GM12892 (cell line): ENCODE data around the gene AKAP1.

Experiments
- POLR2A ChIP-seq: IDR thresholded peaks from 2 replicates; pipeline ENCODE4 v1.6.1; 2011; ENCODE audit warnings: low read depth, low read length, control low read depth
- POLR2AphosphoS5 ChIP-seq: IDR thresholded peaks from 2 replicates; pipeline ENCODE4 v1.6.1; 2011; ENCODE audit warnings: low read depth, low read length, control low read depth
- TAF1 ChIP-seq: IDR thresholded peaks from 2 replicates; pipeline ENCODE4 v1.6.1; 2011; ENCODE audit warnings: low read depth, mild to moderate bottlenecking, control low read depth, low read length, borderline replicate concordance

DNA sequence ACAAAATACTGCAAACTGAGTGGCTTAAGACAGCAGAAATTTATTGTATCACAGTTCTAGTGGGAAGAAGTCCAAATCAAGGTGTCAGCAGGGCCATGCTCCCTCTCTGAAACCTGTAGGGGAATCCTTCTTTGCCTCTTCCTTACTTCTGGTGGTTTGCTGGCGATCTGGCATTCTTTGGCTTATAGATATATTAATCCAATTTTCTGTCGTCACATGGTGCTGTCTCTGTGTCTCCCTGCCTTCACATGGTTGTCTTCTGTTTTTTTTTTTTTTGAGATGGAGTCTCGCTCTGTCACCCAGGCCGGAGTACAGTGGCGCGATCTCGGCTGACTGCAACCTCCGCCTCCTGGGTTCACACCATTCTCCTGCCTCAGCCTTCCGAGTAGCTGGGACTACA is 6.8 kb upstream of the AKAP1 start:
- TF ChIP-seq POLR2A, result no peak
- no peak for TF ChIP-seq POLR2AphosphoS5
- TF ChIP-seq TAF1, result no peak
